Measurements from ENCODE around the gene TENM3. TPM values are rescaled to one million over a fixed set of nuclear protein-coding genes. Genes with fewer than 3 reads are reported as not detected.

The TENM3 gene
- total and polyA plus RNA-seq, 3 donors from 2014 or later = 10.9 to 42.7 (median 42.2) TPM

DNA sequence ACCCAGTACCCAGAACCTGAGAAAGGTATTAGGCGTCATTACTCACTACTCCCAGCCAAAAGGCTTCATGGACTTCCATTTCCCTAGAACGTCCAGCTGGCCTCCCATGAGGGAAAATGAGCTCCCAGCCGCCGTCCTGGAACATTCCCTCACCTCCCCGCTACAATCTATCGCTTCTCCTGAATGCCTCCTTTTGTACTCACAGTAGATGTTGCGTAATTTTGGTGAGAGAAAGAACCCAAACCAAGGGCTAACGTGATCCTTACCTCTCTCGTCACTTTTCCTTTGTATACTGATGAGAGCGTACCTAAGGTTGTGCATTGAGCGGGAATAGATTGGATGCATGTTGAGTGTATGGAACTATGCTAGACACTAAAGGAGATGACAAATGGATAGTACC, 161.9 kb downstream of the TENM3 start:
- no peaks in the 10 kb centered on the region for H3K9me3 ChIP-seq
- H3K4me3 ChIP-seq = no peak overlapping the region
- no peaks in the 10 kb centered on the region for H3K27me3 ChIP-seq
- H3K27ac ChIP-seq = no peak overlapping the region
- H3K4me1 ChIP-seq = no peaks in the 10 kb centered on the region
- WGBS, 2 donors = 74 to 75% methylated on average over 11 of the region's 11 CpGs
- intact Hi-C loops (cut with DNase I; ENCODE audit: low total_unique reads) = no loop called here
- TF ChIP-seq POLR2A (IDR thresholded peaks at IDR 0.05) = no peak
- TF ChIP-seq, protein P1, sequence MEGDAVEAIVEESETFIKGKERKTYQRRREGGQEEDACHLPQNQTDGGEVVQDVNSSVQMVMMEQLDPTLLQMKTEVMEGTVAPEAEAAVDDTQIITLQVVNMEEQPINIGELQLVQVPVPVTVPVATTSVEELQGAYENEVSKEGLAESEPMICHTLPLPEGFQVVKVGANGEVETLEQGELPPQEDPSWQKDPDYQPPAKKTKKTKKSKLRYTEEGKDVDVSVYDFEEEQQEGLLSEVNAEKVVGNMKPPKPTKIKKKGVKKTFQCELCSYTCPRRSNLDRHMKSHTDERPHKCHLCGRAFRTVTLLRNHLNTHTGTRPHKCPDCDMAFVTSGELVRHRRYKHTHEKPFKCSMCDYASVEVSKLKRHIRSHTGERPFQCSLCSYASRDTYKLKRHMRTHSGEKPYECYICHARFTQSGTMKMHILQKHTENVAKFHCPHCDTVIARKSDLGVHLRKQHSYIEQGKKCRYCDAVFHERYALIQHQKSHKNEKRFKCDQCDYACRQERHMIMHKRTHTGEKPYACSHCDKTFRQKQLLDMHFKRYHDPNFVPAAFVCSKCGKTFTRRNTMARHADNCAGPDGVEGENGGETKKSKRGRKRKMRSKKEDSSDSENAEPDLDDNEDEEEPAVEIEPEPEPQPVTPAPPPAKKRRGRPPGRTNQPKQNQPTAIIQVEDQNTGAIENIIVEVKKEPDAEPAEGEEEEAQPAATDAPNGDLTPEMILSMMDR (IDR thresholded peaks at IDR 0.05) = no peak
- no peaks in the 10 kb centered on the region for H3K36me3 ChIP-seq (ENCODE audit: low read depth, missing control alignments)
- DNase-seq = no peak

DNA sequence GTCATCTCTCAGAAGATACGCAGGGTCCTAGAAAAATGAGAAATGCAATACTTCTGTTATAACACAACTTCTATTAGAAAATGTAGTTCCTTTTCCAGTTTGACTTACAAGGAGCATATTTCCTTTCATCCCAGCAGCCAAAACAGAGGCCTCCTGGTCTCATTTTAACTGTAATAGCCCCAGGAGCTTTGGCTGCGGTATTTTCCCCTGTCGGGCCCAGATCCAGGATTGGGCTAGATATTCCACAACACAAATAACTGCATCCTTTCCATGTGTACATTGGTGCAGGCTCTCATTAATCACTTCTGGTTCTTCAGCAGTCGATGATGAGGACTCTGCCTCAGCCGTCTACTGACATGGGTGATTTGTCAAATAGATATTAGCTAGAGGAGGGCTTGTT, 166.1 kb downstream of the TENM3 start:
- WGBS, 2 donors = 91 to 93% methylated on average over 5 of the region's 5 CpGs
- TF ChIP-seq POLR2A (IDR thresholded peaks at IDR 0.05) = no peak
- TF ChIP-seq, protein P1 (IDR thresholded peaks at IDR 0.05) = no peak
- Histone ChIP-seq H3K27ac (no peak overlapping the region), H3K4me1 (no peaks in the 10 kb centered on the region), H3K9me3 (no peaks in the 10 kb centered on the region), H3K4me3 (no peak overlapping the region), H3K36me3 (ENCODE audit: low read depth, missing control alignments) (no peaks in the 10 kb centered on the region), H3K27me3 (no peaks in the 10 kb centered on the region)
- no peak for DNase-seq
- intact Hi-C loops (cut with DNase I; ENCODE audit: low total_unique reads) = no loop called here

DNA sequence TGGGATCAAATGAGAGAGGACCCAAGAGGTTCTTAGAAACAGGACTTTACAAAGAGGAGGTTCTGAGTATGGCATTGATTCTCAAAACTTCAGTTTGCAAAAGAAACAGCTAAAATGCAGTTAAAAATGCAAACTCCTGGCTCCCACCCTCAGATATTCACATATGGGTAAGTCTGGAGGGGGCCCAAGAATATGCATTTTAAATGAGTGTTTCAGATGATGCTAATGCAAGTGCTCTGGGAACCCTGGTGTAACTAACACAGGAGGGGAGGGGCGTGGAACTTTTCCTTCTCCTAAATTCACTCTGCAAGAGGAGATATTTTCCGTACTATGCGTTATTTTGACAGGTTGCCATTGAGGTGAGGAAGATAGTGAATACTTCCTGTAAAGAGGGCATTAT, 168.2 kb downstream of the TENM3 start:
- Histone ChIP-seq H3K27me3 (no peaks in the 10 kb centered on the region), H3K9me3 (no peaks in the 10 kb centered on the region), H3K36me3 (ENCODE audit: low read depth, missing control alignments) (no peaks in the 10 kb centered on the region), H3K4me3 (no peak overlapping the region), H3K27ac (no peak overlapping the region), H3K4me1 (no peaks in the 10 kb centered on the region)
- TF ChIP-seq, protein P1 (IDR thresholded peaks at IDR 0.05) = no peak
- TF ChIP-seq POLR2A (IDR thresholded peaks at IDR 0.05) = no peak
- WGBS, 2 donors = 88 to 99% methylated on average over 3 of the region's 3 CpGs
- DNase-seq = no peak
- intact Hi-C loops (cut with DNase I; ENCODE audit: low total_unique reads) = no loop called here

DNA sequence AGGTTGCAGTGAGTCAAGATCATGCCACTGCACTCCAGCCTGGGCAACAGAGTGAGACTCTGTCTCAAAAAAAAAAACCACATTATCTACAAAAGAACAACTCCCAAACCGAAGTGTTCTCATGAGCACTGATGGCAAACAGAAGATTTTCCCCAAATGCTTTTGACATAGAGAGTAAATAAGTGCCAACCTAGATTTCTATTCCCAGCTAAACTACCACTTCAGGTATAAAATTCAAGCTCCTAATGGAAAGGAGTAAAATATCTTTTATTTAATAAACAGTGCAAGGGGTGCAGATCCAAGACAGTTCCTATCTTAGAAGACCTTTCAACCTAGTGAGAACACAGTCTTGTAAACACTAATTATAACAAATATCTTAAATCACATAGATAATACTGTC, 170.3 kb downstream of the TENM3 start:
- intact Hi-C loops (cut with DNase I; ENCODE audit: low total_unique reads) = no loop called here
- Histone ChIP-seq H3K9me3 (no peaks in the 10 kb centered on the region), H3K4me1 (no peaks in the 10 kb centered on the region), H3K4me3 (no peak overlapping the region), H3K27me3 (no peaks in the 10 kb centered on the region), H3K36me3 (ENCODE audit: low read depth, missing control alignments) (no peaks in the 10 kb centered on the region), H3K27ac (no peak overlapping the region)
- no peak for TF ChIP-seq POLR2A (IDR thresholded peaks at IDR 0.05)
- TF ChIP-seq, protein P1 (IDR thresholded peaks at IDR 0.05) = no peak
- 94 to 97% methylated on average over 1 of the region's 1 CpG for WGBS, 2 donors
- DNase-seq = no peak

GRCh38 chr4:182415116-182415515, 171.9 kb downstream of the TENM3 start:
- Histone ChIP-seq H3K27ac (no peak overlapping the region), H3K27me3 (no peaks in the 10 kb centered on the region), H3K36me3 (ENCODE audit: low read depth, missing control alignments) (no peaks in the 10 kb centered on the region), H3K9me3 (no peaks in the 10 kb centered on the region), H3K4me3 (no peak overlapping the region), H3K4me1 (no peaks in the 10 kb centered on the region)
- DNase-seq = no peak
- WGBS, 2 donors = 76 to 81% methylated on average over 2 of the region's 2 CpGs
- intact Hi-C loops (cut with DNase I; ENCODE audit: low total_unique reads) = no loop called here
- TF ChIP-seq POLR2A (IDR thresholded peaks at IDR 0.05) = no peak
- TF ChIP-seq, protein P1 (IDR thresholded peaks at IDR 0.05) = no peak

Measured in testis (tissue), 3 donors.